Measurements from ENCODE around the gene PTPRT.

DNA sequence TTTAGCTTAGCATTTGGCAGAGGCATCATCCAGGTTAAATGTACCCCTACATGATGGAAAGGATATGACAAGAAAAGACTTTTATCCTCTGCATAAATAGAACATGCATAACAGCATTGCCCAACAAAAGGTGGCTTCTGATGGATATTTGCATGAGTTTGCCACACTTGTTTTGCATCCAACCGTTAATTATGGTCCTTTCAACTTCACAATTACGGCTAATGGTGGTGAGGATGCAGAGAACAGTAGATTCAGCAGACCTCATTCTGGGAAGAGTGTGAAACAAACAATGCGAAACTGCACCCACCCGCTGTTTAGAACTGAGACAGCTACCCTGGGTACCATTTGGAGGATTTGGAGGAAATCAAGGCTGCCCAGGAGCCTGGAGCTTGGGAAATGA is 880.7 kb downstream of the PTPRT start:
- TF ChIP-seq, protein P1, sequence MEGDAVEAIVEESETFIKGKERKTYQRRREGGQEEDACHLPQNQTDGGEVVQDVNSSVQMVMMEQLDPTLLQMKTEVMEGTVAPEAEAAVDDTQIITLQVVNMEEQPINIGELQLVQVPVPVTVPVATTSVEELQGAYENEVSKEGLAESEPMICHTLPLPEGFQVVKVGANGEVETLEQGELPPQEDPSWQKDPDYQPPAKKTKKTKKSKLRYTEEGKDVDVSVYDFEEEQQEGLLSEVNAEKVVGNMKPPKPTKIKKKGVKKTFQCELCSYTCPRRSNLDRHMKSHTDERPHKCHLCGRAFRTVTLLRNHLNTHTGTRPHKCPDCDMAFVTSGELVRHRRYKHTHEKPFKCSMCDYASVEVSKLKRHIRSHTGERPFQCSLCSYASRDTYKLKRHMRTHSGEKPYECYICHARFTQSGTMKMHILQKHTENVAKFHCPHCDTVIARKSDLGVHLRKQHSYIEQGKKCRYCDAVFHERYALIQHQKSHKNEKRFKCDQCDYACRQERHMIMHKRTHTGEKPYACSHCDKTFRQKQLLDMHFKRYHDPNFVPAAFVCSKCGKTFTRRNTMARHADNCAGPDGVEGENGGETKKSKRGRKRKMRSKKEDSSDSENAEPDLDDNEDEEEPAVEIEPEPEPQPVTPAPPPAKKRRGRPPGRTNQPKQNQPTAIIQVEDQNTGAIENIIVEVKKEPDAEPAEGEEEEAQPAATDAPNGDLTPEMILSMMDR (IDR thresholded peaks at IDR 0.05): no peak
- TF ChIP-seq POLR2A (IDR thresholded peaks at IDR 0.05): no peak

Measured in transverse colon (tissue), 3 donors.